ENCODE measurements around the gene ZNF497.

Gene ZNF497

GRCh38 chr19:58355215-58355796, 7.2 kb downstream of the ZNF497 start:
- Histone ChIP-seq H3K4me3 (replicated peaks; ENCODE audit: low read depth, low read length) (no peak overlapping the region), H3K36me3 (ENCODE audit: control insufficient read depth, insufficient read depth, low read length) (peaks cover 2% of the 10 kb centered on the region), H3K27me3 (replicated peaks; ENCODE audit: control insufficient read depth, insufficient read depth, low read length) (no peaks in the 10 kb centered on the region)
- TF ChIP-seq, protein P1, sequence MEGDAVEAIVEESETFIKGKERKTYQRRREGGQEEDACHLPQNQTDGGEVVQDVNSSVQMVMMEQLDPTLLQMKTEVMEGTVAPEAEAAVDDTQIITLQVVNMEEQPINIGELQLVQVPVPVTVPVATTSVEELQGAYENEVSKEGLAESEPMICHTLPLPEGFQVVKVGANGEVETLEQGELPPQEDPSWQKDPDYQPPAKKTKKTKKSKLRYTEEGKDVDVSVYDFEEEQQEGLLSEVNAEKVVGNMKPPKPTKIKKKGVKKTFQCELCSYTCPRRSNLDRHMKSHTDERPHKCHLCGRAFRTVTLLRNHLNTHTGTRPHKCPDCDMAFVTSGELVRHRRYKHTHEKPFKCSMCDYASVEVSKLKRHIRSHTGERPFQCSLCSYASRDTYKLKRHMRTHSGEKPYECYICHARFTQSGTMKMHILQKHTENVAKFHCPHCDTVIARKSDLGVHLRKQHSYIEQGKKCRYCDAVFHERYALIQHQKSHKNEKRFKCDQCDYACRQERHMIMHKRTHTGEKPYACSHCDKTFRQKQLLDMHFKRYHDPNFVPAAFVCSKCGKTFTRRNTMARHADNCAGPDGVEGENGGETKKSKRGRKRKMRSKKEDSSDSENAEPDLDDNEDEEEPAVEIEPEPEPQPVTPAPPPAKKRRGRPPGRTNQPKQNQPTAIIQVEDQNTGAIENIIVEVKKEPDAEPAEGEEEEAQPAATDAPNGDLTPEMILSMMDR (IDR thresholded peaks at IDR 0.05; ENCODE audit: insufficient read depth, low read length, poor library complexity, severe bottlenecking) = no peak
- DNase-seq (ENCODE audit: extremely low read depth, insufficient read length) = no peak

- Histone ChIP-seq H3K4me3 (replicated peaks; ENCODE audit: low read depth, low read length) (no peak overlapping the region), H3K36me3 (ENCODE audit: control insufficient read depth, insufficient read depth, low read length) (peaks cover 2% of the 10 kb centered on the region), H3K27me3 (replicated peaks; ENCODE audit: control insufficient read depth, insufficient read depth, low read length) (no peaks in the 10 kb centered on the region)
- no peak for DNase-seq (ENCODE audit: extremely low read depth, insufficient read length)
- TF ChIP-seq, protein P1 (IDR thresholded peaks at IDR 0.05; ENCODE audit: insufficient read depth, low read length, poor library complexity, severe bottlenecking) = no peak
These were observed 8.0 kb downstream of the ZNF497 start for GRCh38 chr19:58354478-58355030.

DNA sequence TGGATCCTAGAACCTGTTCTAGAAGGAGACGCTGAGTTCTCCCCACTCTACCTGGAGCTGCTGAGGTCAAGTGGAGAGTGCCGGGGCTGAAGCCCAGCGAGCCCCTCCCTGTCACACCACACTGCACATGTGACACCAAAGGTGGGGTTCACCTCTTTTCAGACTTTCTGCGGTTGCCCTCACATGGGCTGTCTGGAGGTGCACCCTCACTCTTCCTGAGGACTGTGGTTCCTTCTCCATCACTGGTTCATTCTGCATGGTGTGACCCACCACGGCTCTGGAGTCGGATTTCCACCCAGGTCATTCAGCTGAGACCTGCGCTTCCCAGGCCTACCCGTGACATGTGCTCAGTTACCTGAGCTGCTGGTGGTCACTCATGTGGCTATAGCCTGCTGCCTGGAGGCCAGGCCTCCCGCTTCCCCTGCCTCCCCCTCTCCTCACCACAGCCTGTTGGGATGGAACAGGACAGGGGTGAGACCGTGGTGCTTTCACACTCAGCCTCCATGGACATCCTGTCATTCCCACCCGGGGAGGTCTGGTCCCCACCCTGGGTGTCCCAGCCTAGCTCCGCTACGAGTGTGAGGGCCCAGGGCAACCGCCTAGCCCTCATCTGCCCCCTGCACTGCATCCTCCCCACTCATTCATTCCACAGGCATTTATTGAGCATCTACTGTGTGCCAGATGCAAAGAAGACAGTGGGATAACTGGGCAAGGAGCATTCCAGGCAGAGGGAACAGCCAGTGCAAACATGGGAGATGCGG, 8.7 kb downstream of the ZNF497 start:
- H3K27me3 ChIP-seq (replicated peaks; ENCODE audit: control insufficient read depth, insufficient read depth, low read length) = no peaks in the 10 kb centered on the region
- DNase-seq (ENCODE audit: extremely low read depth, insufficient read length) = no peak
- no peak overlapping the region for H3K4me3 ChIP-seq (replicated peaks; ENCODE audit: low read depth, low read length)
- peaks cover 2% of the 10 kb centered on the region for H3K36me3 ChIP-seq (ENCODE audit: control insufficient read depth, insufficient read depth, low read length)
- TF ChIP-seq, protein P1 (IDR thresholded peaks at IDR 0.05; ENCODE audit: insufficient read depth, low read length, poor library complexity, severe bottlenecking) = no peak

- H3K27me3 ChIP-seq (replicated peaks; ENCODE audit: control insufficient read depth, insufficient read depth, low read length) = no peaks in the 10 kb centered on the region
- TF ChIP-seq, protein P1 (IDR thresholded peaks at IDR 0.05; ENCODE audit: insufficient read depth, low read length, poor library complexity, severe bottlenecking) = no peak
- no peak for DNase-seq (ENCODE audit: extremely low read depth, insufficient read length)
- peaks cover 2% of the 10 kb centered on the region for H3K36me3 ChIP-seq (ENCODE audit: control insufficient read depth, insufficient read depth, low read length)
- no peak within 1 kb of the TSS for H3K4me3 ChIP-seq (replicated peaks; ENCODE audit: low read depth, low read length)
These were observed 9.5 kb downstream of the ZNF497 start, which contains the start of gene A1BG for GRCh38 chr19:58352760-58353671. Gene A1BG, minus strand, starts transcription at chr19:58353492. Its CDS starts 55 bp downstream, at chr19:58353437.

DNA sequence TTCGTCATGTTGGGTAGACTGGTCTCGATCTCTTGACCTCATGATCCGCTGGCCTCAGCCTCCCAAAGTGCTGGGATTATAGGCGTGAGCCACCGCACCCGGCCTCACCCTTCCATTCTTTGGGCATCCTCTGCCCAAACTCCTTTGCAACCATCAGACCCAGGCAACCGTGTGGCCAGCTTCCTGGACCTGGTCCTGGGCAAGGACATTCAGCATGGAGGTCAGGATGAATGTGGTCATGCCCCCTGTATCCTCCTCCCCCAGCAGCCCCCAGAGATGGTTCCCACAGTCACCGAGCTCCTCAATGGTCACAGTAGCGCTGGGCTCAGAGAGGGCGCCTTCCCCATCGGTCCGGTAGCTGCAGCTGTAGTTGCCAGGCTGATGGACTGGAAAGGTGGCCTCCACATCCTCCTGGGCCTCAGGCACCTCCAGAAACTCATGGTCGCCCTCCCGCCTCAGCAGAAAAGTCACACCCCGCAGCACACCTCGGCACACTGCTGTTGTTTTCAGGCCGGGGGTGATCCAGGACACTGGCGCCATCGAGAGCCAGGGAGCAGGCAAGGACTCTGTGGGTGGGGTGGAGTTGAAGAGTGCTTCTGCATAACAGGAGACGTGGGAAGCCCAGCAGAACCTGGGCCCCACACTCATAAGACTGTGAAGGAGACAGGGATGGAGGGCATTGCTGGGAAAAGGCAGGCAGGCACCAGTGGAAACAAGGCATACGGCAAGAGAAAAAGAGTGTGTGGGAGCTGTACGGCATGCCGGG, 10.4 kb downstream of the ZNF497 start:
- Histone ChIP-seq H3K36me3 (ENCODE audit: control insufficient read depth, insufficient read depth, low read length) (peaks cover 2% of the 10 kb centered on the region), H3K27me3 (replicated peaks; ENCODE audit: control insufficient read depth, insufficient read depth, low read length) (no peaks in the 10 kb centered on the region), H3K4me3 (replicated peaks; ENCODE audit: low read depth, low read length) (no peak overlapping the region)
- TF ChIP-seq, protein P1 (IDR thresholded peaks at IDR 0.05; ENCODE audit: insufficient read depth, low read length, poor library complexity, severe bottlenecking) = no peak
- no peak for DNase-seq (ENCODE audit: extremely low read depth, insufficient read length)

Data from GM06990 (cell line).